DMS 273 (cell line): ENCODE measurements around the gene BICDL1.

Experiments
- DNase-seq: peaks from one replicate; lab custom pipeline; 2025; ENCODE audit not compliant: unreplicated experiment; lab: John Stamatoyannopoulos, UW

The BICDL1 gene

DNA sequence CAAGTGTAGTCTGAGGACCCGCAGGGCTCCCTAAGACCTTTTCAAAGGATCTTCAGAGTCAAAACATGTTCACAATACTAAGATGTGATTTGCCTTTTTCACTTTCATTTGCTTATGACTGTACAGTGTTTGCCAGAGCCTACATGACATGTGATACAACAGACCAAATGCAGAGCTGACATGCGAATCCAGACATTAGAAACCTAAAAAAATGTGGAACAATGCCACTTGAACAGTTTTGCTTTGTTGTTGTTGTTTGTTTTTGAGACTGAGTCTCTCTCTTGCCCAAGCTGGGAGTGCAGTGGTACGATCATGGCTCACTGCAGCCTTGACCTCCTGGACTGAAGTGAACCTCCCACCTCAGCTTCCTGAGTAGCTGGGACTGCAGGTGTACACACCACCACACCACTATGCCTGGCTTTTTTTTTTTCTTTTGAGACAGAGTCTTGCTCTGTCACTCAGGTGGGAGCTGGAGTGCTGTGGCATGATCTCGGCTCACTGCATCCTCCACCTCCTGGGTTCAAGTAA lies 132.8 kb downstream of the BICDL1 start:
- DNase-seq = no peak

DNA sequence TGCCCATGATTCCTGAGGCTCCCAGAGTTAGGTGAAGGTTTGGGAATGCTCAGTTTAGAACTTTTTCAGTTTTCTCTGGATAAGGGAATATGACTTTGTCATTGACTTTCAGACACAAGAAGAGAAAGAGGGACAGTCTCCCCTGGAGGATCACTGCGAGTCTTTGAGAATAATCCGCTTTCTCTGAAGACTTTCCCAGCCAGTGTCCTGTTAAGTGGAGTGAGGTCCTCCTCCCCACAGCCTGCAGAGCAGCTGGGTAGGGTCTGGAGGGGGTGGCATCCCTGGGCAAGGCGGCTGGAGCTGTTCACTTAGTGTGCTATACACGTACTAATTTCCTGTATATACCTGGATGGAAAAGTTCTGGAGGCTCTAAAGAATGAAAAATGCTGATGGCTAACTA lies 136.0 kb downstream of the BICDL1 start:
- no peak for DNase-seq

DNA sequence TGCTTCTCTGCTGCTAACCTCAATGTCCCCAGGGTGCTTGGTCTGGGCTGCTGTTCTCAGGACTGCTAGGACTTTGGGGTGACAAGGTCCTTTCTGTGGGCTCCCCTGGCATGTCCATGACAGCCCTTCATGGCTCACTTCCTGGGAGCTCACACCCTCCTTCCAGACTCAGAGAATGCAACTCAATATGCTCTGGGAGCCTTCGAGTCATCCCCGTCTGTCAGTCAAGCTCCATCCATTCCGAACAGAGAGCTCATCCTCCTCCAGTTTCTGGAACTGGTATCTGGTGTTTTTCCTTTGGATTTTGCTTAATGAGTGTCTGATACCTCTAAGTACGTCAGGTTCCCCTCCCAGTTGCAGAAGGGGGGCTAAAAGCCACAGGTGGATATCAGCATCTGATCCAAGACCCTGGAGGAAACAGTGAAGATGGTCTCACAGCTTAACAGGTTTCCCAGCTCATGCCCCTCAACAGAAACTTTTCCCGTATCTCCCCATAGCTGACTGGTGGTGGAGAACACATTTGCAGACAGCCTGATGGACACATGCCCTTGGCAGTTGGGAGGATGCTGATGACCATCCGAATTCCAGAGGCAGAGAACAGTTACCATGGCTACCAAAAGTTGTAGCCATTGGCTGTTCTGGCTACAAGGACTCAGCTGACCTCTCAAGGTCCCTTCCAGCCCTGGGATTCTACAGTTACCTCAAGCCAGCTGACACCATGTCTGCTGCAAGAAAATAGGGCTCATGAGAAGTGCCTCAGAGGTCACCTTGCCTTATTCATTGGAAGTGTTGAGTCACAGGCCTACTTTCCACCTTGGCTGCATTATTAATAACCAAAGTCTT lies 137.0 kb downstream of the BICDL1 start:
- DNase-seq = no peak

DNA sequence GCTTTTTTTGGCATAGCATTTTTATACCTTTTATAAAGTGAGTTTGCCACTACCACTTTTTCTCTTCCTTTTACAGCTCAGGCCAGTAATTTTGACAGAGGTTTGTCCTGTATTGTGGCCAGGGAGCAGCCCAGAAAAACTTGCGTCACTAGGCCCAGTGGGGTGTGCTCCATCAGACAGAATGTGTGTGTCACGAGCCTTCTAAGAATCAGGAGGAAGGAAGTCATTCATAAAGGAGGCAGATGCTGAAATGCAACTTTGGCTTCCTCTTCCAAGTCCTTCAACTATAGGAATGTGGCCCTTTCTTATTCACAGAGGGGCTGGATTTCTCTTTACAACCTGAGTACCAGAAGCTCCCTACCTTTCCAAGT lies 137.6 kb downstream of the BICDL1 start:
- DNase-seq = no peak

- no peak for DNase-seq
These were observed 141.0 kb downstream of the BICDL1 start for GRCh38 chr12:120130011-120130410.

- DNase-seq = no peak
These were observed 142.1 kb downstream of the BICDL1 start for GRCh38 chr12:120131116-120131515.

DNA sequence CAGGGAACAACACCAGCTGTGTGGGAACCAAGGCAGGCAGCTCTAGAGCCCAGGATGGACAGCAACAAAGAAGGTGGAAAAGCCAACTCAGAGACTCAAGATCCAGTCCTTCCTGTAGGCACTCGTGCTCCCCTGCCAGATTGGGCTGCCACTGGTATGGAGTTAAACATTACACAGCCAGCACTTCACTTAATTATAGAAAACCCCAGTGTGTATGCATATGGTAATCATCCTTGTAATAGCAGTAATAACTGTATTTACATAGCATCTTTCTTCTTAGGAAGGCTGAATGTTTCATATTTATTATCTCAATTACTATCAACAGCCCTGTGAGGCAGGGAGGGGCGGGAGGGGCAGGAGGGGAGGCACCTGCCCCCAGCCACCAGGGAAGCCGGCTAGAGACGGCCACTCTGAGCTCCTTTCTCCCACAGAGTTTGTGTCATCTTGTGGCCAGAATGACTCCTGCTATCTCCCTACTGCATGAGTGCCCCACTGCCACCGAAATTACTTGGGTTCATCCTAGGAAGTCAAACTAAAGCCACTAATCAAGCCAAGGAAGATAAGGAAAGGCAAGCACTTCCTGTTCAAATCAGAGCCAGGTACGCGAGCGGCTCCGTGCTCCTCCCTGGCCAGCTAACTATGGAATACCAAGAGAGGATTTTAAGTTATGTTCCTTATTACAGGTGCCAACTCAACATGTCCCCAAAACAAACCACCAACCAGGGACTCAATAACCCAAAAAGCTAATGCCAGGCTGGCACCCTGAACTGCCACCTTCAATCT lies 143.2 kb downstream of the BICDL1 start:
- no peak for DNase-seq

DNA sequence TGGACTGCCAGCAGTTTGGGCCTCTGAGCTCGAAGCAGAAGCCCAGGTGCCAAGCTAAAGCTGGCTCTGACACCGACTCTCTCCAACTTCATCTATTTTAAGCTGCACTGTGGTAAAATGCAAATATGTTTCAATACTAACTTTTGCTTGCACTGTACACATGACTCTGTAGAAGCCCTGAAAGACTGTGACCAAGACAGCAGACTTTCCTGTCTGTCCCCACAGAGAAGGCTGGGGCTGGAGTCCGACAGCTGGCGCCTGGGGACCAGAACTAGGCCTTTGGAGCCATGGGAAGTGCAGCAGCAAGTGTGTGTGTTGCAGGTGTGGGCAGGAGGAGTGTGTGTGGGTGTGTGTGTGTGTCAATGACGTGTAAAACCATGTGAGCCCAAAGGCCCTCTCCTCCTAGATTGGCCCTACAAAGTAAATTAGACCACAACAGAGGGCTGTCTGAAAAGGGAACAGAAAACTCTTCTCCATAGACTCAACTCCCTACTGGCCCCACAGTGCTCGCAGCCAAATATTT lies 143.9 kb downstream of the BICDL1 start:
- DNase-seq = no peak

GRCh38 chr12:120134307-120134980 lies 145.4 kb downstream of the BICDL1 start:
- no peak for DNase-seq

- DNase-seq = no peak
These were observed 147.2 kb downstream of the BICDL1 start for GRCh38 chr12:120136093-120136770.

GRCh38 chr12:120137833-120138232 lies 148.8 kb downstream of the BICDL1 start:
- no peak for DNase-seq

GRCh38 chr12:120138366-120138765 lies 149.3 kb downstream of the BICDL1 start:
- DNase-seq = no peak

GRCh38 chr12:120139958-120140357 lies 150.9 kb downstream of the BICDL1 start:
- no peak for DNase-seq

DNA sequence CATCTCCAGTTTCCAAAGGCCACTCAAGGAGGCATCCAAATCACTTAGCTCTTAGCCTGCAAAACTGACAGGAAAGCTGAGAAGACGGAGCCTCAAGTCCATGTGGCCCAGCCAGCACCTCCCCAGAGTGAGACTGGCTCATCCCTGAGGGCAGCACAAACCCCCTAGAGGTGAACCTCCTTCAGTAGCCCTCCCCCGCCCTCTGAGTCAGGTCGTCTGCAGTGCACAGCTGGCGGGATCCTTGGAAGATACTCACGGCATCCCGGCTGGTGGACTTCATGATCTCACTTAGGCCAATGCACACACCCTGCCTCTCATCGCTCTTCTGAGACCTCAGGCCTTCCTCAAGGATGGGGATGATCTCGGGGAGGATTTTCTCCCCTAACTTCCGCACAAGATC lies 151.6 kb downstream of the BICDL1 start:
- no peak for DNase-seq

- no peak for DNase-seq
These were observed 152.3 kb downstream of the BICDL1 start for GRCh38 chr12:120141336-120141735.

DNA sequence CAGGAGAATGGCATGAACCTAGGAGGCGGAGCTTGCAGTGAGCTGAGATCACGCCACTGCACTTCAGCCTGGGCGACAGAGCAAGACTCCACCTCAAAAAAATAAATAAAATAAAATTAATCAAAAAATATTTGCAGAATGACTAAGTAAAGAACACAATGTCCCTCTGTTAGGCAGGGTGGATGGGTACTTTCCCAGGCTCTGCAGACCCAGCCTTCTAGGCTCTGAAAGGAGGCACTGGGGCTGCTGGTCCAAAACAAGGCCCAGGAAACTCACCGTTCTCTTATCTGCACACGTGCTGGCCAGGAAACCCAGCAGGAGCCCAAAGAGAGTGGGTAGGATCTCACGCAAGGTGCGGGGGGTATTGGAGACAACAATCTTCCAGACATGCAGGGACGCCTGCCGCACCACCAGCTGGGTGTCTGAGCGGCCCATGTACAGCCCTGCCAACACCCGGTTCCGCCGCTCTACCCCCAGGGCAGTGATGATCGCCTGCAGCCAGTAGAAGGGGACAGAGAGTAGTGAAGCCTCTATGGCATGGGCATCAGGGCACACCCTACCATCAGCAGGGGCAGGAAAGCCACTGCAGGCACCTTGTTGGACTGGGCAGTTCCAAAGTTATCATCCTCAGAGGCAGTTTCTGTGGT lies 153.3 kb downstream of the BICDL1 start:
- no peak for DNase-seq
